Sigmoid colon (tissue), 3 donors: ENCODE measurements around the gene RGS9.

Source experiments
- CTCF ChIP-seq, 4 experiments: fragments of 450-650 bp in 3 of 4; fragments of 200-600 bp in 1 of 4; IDR thresholded peaks; one replicate each; pipeline ENCODE4 v1.5.1; 2016 to 2019; ENCODE audit warnings: antibody characterized with exemption in 4 of 4, mild to moderate bottlenecking in 3 of 4, moderate library complexity in 2 of 4
- POLR2A ChIP-seq, 2 donors: fragments of 450-650 bp; IDR thresholded peaks; one replicate each; pipeline ENCODE4 v1.6.1; 2016; ENCODE audit warnings: antibody characterized with exemption in 2 of 2, mild to moderate bottlenecking in 2 of 2, moderate library complexity in 2 of 2

GRCh38 chr17:65155622-65156021, 18.5 kb downstream of the RGS9 start:
- TF ChIP-seq CTCF (IDR thresholded peaks at IDR 0.05) (no peak), POLR2A (IDR thresholded peaks at IDR 0.05) (no peak)
